HL-60 (cell line): ENCODE data around the gene CCDC187.

Experiments
- CTCF ChIP-seq: IDR thresholded peaks from one replicate; pipeline ENCODE4 v1.5.1; 2011; ENCODE audit warnings: low read length, control low read depth, inconsistent platforms; ENCODE audit not compliant: insufficient read depth
- POLR2AphosphoS5 ChIP-seq: IDR thresholded peaks from 2 replicates; pipeline ENCODE4 v1.6.1; 2012; ENCODE audit warnings: low read depth

GRCh38 chr9:136329211-136329627 lies 25.3 kb upstream of the CCDC187 start:
- TF ChIP-seq CTCF (no peak), POLR2AphosphoS5 (no peak)
